ENCODE results near the gene EFHC1.
A peak's percentile ranks its signal among the peaks of the same experiment; 100 is the strongest.
"Not testable (repeated sequence)": the region's sequence is repeated elsewhere in the genome, so short reads cannot be mapped to it uniquely, and the experiment has no call there.

Gene EFHC1

GRCh38 chr6:52461194-52461593 lies 41.1 kb downstream of the EFHC1 start:
- not testable (repeated sequence) for DNase-seq

DNA sequence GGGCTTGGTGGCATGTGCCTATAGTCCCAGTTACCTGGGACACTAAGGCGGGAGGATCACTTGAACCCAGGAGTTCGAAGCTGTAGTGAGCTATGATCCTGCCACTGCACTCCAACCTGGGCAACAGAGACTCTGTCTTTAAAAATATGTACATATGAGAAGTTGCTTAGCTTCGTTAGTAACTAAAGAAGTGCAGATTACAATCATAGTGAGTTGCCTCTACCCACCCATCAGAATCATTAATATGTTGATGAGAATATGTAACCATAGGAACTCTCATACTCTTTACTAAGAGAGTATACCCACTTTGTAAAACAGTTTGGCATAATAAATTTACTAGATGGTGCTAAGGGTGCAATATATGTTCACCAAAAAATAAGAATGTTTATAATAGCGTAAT lies 54.0 kb downstream of the EFHC1 start:
- no peak for DNase-seq

GRCh38 chr6:52475307-52475706 lies 55.2 kb downstream of the EFHC1 start:
- no peak for DNase-seq

- DNase-seq: no peak
Observed at GRCh38 chr6:52482903-52483670, 62.9 kb downstream of the EFHC1 start.

DNA sequence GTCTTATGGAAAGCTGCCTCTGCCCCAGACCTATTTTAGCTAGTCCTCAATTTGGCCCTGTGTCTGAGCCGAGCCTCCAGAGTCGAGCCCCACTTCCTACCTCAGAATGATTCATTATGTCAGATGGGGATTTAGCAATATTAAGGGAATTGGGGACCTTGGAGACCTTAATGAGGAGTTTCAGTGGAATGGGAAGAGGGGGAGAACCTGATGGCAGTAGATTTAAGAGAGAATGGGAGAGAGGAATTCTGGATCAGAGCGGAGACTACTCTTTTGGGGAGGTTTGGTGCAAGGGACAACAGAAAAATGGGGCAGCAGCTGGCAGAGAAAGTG lies 63.5 kb downstream of the EFHC1 start:
- DNase-seq: no peak

DNA sequence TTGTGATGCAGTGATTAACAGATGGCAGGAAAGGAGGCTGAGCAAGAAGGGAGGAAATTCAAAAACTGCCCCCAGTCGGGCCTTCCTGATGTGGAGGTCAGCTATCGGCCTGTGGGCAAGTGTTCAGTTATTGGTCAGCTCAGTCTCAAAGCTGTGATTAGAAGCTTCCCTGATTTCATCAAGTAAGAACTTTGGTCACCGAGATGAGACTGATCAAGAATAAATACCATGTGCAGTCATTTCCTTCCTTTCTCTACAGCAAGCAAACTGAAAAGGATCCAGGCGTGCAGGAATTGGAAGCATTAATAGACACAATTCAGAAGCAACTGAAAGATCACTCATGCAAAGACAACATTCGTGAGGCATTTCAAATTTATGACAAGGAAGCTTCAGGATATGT lies 69.7 kb downstream of the EFHC1 start:
- no peak for DNase-seq

DNA sequence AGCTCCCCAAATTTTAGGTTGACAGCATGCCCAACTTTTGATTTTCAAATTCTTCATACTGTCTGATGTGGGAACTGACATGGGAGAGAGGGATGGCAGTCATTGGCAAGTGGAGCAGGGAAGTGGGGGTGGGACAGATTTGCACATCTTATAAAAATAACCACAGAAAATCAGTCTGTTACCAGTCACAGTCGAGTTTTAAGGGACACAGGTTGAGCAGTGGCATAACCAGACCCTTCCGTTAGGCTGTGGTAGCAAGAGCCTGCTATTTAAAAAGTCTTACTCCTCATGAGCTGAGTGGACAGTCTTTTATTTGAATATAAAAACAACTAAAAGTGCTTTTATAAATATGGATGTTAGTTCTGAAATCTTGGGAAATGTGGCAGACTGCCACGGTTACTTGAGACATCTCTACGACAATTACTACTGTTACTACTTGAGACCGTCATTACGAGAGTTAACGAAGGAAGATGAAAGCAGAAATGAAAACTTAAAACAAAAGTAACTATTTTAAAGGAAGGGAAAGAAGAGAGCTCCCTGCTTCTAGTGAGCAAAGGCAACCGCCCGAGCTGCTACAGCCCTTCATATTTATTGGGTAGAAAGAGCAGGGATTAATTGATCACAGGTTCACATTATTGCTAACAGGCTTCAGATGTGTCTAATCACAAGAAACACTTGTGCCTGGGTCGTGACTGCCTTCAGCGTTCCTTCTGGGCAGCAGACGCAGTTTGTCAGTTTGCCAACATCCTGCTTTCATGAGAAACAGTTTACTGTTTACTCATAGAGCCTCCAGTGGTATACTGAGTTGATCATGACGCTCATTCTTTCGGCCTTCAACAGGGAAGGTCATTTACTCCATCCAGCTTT lies 71.3 kb downstream of the EFHC1 start:
- DNase-seq: no peak

DNA sequence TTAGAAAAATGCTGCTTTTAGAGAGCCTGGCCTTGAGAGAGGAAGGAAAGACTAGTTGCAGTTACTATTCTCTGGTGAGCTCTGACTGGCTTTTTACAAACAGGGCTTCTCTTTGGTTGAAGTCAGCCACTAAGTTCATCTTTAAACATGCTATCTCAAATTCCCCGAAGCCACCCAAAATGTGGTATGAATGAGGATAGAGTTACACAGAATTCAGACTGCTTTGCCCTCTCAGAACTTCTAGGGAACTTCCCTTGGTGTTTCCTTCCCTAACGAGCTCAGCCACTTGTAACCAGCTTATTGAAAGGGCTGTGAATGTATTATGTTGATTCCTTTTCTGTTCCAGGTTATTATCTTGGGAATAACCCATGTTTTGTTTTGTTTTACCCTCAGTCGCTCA lies 73.5 kb downstream of the EFHC1 start:
- DNase-seq: no peak

DNA sequence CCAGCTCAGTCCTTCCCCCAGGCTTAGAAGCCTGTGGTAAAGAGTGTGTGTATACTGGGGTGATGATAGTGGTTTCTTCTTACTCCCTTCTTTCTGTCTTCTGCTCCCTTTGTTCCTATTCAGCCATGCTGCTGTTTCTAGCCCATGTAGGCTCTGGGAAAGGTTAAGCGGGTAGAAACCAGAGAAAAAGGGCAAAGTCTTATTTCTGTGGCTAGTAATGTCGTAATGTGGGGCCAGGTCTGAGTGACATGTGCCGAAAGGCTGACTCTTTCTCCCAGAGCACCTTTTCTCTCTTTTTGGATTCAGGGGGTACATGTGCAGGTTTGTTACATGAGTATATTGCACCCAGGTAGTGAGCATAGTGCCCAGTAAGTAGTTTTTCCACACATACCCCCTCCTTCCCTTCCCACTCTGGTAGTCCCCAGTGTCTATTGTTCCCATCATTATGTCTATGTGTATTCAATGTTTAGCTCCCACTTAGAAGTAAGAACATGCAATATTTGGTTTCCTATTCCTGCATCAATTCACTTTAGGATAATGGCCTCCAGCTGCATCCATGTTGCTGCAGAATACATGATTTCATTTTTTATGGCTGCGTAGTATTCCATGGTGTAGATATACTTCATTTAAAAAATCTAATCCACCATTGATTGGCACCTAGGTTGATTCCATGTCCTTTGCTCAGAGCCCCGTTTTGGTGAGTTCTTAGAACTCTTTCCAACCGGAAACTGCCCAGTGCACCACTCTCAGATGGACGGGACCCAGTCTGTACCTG lies 74.3 kb downstream of the EFHC1 start:
- DNase-seq: no peak

GRCh38 chr6:52495922-52496321 lies 75.8 kb downstream of the EFHC1 start:
- DNase-seq: no peak

- no peak for DNase-seq
Observed at GRCh38 chr6:52496631-52497030, 76.5 kb downstream of the EFHC1 start.

DNA sequence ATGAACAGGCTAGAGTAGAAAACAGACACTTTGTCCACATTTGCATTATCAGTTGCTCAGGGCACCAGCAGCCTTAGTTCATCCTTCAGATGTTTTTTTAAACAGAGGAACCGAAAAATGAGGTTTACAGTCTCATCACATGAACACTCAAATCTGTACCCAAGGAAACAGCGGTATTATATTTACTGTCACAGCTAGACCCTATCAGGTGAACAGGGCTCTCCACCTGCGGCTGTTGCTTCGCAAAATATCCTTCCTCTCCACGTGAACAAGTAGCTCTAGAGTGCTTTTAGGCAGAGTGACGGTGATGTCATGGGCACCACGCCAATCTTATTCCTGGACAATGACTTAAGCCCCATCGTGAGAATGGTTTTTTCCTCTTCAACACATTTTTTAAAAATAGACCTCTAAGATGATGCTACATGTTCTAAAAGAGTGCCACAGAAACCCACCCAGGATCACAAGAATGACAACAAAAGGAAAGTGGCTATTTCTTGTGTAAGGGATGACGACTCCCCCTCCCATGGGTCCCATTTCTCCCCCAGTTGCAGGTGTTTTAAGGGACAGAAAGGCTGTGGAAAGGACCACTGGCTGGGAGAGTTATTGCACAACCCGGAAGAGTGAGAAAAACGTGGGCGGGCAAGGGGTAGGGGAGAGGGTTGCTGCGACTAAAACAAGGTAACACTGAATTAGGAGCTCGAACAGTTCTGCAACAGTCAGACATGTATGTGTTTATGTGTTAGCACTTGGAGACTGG lies 77.7 kb downstream of the EFHC1 start:
- peak; percentile 41 to 56 for DNase-seq

DNA sequence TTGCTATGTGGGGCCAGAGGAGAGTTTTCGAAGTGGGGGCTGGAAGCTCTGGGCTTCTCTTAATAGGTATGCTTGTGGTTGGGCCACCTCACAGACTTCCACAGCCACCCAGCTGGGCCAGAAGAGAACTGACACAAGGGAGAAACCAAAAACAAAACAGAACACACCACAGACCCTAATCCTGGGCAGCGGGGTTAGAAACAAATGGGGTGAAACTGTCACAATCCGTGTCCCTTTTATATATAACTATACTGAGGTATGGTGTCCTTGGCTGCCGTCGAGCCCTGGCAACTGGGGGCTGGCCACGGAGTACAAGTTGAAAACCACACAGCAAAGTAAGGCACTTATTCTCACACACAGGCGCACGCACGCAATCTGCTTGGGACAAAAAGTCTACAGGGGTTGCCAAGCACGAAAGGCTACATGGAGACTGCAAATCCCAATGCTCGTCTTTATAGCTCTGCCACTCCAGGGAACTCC lies 78.4 kb downstream of the EFHC1 start:
- DNase-seq: no peak

DNA sequence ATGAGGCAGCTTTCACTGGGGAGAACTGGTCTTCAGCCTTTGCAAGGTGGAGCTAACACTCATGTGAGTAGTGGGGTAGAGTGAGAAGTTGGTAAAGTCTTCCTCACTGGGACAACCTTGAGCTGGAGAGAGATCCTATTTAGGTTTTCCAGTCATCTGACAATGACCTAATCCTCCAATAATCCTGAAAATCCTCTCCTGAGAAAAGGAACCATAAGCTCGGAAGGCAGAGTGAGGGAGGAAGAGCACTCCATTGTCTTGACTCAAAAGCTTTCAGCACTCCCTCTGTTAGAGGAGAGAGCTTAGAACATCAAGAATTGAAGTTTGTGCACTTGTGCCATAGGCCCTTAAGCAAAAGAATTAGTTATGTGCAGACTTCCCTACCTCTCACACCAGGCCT lies 78.9 kb downstream of the EFHC1 start:
- no peak for DNase-seq

DNA sequence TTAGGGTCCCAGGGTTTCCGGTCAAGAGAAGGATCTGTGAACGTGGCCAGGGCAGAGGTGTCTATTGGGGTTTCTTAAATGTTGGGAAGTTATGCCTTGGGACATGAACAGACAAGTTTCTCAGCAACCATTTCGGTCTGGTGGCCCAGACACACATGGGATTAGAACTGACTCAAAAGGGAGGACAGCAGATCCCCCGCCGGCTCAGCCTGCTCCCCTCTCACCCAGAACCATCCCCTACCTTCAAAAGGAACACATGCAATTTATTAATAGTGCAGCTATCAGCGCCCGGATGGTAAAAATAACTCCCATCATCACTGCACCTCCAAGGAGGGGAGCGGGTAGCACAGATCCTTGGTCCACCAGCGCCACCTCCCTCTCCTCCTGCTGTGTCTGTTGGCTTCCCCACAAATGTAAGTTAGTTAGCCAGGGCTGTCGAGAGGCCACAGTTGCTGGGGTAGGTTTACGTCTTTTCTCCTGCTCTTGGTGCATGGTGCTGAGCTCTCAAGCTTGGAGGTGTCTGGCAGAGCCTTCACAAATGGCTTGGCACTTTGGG lies 79.6 kb downstream of the EFHC1 start:
- no peak for DNase-seq

DNA sequence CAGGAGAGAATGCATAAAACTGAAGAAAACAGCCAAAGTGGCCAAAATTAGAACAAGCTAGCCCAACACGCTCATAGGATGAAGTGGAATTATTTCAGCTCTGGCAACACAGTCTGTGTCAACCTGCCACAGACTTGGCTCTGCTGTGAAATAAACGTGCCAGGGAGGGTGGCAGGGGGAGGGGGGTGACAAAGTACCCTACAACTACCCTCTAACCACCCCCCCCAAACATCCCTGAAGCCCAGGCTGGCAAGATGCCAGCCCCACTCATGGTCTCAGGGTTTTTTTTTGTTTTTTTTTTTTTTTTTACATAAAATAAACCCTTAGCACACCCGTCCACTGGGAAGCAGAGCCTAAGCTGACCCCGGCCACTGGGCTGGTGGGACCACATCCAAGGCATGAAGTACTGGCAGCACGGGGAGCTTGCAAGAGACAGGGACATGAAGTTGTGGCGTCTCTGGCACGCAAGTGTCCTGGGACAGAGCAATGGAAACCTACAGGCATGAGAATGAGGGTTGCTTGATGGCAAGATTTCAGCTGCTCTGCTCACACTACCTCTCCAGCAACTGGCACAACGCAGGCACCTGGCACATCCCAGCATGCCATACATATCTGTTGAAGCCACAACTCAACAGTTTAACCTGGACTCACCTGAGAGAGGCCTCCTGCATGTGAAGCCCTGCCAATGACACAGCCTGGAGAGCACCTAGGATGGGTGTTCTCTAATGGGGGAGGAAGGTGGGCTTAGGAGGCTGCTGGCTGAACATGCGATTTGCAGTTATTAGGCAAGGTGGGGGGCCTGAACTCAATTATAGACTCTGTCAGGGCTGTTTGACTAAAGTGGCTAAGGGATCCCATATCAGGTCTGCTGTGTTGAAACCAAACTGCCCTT lies 80.3 kb downstream of the EFHC1 start:
- no peak for DNase-seq

- no peak for DNase-seq
Observed at GRCh38 chr6:52502306-52503029, 82.3 kb downstream of the EFHC1 start.

GRCh38 chr6:52503323-52503747 lies 83.2 kb downstream of the EFHC1 start:
- DNase-seq: peak; percentile 61 to 70

DNA sequence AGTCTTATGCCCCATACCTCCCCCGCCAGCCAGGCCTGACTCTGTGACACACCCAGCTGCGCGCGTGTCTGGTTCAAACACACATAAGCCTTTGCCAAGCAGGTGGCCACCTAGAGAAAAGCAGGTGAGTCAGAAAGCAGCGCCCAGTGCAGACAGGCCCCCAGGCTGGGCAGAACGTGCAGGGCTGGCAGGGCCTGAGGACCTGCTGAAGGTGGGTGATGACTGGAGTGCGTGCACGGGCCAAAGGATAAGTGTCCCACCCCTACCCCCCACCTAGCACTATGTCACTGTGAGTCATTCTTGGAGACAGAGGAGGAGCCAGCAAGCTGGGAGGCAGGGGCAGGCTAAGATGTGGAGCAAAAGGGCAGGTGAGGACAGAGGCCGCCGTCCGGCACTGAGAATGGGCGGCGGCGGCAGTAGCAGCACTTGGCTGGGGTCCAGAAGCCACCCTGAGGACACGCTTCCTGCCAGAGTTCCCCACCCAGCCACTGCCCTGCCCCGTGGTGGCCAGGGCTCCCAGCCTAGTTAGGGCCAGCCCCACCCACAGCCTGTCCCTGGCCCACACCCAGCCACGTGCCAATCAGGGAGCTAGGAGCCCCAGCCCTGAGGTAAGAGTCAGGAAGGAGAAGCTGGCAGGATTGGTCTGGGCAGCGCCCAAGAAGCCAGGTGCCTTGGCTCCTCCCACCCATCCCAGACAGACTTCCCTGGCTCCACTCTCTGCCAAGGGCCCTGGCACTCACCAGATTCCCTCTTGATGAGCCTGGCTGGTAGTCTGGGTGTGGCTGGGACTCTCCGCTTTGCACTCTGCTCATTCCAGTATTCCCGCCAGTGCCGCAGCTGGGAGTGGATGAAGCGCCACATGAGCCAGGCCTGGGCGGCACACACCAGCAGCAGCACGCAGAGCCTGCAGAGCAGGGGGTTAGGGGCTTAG lies 84.0 kb downstream of the EFHC1 start:
- DNase-seq: peak; percentile 87 to 92

All from SHP77 (cell line).